Activated CD8-positive, alpha-beta memory T cell treated with anti-CD3 and anti-CD28 coated beads, Interleukin-2, amount 50 U/mL, for 48 hours (primary cell): ENCODE data around the gene IFNAR2.
A peak's percentile ranks its signal among the peaks of the same experiment; 100 is the strongest.

Experiments
- DNase-seq: peaks from one replicate; pipeline ENCODE4 v3.0.0-alpha.2; 2020

Gene IFNAR2

DNA sequence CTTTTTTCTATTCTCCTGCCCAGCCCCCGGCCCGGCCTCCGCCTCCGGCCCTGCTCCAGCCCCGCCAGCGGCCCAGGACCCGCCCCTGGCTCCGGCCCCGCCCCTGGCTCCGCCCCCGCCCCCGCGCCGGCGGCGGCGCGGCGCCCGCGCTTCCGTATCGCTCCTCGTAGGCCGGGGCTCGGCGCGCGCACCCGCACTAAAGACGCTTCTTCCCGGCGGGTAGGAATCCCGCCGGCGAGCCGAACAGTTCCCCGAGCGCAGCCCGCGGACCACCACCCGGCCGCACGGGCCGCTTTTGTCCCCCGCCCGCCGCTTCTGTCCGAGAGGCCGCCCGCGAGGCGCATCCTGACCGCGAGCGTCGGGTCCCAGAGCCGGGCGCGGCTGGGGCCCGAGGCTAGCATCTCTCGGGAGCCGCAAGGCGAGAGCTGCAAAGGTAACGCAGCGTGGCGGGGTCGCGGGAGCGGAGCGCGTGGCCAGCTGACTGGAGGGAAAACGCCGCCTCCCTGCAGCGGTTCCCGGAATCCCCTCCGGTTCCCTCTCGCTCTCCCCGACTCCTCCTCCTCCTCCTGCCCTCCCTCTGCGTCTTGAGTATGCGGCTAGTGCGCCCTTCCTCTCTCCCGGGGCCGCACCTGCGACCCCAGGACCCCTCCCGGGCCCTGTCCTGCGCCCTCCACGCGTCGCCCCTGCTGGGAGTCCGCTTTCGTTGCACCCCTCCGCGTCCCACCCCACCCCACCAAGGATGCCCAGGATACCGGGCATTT, at the start of gene IFNAR2:
IFNAR2 (plus strand) TSS at position 155 of the 761 bp plus-strand sequence. CDS start 11,985 bp downstream, outside the sequence.
- peak; percentile 90 for DNase-seq

DNA sequence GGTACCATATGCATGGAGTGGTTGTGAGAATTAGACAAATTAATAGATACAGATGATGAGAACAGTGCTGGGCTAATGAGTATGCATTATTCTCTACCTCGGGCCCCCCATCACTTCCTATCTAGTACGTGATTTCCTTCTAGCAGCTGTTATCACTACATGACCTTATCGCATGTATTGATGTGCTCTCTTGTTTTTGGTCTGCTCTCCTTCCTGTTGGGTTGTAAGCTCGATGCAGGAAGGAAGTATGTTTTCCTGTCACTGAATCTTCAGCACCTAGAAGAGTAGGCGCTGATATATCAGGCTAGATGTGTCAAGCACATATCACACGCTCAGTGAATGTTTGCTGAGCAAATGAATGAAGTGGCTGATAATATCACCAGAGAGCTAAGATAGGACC, 43.9 kb upstream of the IFNAR2 start:
- DNase-seq = no peak

DNA sequence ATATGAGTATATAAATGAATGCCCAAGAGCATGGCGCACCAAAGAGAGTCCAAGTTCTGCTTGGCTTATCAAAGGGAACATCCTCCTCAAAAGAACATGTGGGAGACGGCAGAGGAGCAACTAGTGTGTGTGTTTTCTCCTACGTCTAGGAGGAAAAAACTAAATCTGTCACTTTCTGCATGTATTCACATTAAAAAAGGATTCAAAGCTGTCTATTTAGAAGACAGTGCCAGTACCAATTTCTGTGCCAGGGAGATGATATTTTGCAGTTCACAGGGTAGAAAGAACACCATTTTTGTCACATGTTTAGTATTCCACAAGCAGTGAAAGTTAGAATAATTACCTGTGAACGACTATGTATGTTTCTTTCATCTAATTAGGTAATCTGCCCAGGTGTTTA, 42.5 kb upstream of the IFNAR2 start:
- no peak for DNase-seq

DNA sequence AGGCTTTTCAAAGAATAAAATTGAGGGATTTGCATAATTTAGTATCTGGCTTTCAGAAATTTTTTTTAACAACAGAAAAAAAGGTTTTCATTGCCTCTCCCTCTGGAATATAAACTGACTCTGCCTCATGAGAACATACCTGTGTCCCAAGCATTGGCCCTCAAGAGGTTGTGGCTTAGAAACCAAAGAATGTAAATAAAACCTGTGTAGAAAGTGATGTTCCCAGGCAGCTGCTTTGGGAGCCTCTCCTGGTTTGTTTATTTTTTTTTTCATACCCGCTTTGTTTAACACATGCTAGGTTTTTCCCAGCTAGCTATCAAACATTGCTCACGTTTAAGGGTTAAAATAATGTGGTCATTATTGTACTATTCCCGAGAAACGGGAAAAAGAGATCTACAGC, 40.5 kb upstream of the IFNAR2 start:
- no peak for DNase-seq

DNA sequence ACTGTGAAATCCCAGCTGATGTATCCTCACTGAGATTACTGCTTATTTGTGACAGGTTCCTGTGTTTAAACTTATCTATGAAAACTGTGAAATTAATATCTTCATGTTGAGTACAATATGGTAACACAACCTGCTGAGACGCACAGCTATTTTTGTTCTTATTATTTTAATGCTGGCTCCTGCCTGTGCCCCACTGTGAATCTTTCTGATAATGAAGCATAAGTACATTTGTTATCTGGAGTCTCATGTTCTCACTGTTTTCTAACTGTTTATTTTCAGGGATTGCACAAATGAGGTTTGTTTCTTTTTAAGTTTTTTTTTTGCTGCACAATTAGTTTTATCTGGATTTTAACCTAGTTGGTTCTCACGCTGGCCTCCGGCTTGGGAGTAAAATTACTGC, 39.9 kb upstream of the IFNAR2 start:
- no peak for DNase-seq

DNA sequence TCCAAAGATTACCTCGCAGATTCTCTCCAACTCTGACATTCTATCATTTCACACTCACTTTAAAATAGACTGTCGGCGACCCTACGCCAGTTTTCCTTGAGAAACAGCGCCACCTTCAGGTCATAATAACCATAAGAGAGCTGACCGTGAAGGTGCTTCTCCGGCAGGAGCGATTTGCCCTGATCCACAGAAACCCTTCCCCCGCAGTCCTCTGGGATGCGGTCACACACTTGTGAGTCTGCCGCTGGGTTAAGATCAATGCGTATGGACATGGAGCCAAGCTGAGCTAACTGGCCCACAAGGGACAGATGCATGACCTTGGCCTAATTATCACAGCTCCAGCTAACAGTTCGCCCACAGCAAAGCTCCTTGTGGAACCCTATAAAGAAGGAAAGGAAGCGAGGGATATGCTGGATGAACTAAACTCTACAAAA, 32.8 kb upstream of the IFNAR2 start:
- peak; percentile 71 for DNase-seq

DNA sequence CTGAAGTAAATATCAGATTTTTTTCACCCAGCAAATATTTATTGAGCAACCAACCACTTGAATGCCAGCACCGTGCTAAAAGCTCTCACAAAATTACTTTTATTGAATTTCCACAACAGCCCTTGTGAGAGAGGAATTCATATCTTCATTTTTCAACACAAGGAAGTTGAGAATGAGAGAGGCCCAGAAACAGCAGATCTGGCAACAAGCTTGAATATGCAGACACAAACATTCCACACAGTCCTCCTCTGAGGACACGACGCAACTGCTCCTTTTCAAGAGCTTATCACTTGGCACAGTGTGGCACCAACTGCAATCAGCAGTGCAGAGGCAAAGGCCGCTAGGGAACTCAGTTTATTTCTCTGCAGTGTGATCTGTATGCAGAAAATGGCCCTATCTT, 32.2 kb upstream of the IFNAR2 start:
- no peak for DNase-seq

DNA sequence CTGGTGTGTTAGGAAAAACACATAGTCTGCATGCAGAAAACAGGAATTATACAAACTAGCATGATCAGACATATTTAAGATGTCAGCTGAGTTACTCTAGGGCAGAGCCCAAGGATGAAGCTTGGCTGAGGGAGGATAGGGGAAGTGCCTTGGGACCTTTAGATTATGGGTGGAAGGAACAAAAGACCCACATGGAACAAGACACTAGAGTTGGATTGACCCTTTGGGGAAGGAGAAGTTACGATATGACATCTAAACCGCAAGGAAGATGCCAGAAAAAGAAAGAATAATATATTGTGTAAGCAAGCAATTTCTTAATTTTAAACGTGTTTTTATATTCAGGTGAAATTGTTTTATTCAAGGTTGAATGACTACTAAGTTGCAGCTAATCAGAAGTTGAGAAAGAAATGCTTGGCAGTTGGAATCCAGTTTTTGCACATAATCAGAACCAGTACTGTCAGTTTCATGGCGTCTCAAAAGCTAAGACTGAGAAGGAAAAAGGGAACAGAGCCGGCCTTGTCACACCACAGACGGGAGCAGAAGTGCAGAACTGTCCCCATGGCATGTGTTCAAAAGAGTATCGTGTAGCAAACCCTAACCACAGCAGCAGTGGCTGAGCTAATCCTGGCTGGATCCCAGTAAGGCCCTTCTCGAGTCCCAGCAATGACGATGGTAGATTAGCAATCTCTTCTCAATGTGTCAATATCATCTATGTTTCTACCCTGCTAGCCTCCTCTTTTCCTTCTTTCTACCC, 31.2 kb upstream of the IFNAR2 start:
- no peak for DNase-seq

DNA sequence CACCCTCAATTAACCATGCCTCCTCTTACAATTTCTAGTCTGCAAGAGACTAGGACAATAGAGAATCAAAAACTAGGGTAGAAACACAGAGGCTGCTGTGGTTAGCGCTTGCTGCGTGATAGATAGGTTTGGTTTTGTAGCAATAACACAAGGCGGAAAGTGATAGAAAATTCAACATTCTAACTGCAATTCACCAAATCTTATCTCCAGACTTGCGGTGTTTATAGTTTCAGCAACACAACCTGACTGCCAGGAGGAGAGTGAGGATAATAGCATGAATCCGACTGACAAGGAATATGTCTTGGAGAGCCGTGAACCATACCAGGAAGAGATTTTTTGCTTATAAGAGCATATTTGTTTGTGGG, 30.7 kb upstream of the IFNAR2 start:
- no peak for DNase-seq

DNA sequence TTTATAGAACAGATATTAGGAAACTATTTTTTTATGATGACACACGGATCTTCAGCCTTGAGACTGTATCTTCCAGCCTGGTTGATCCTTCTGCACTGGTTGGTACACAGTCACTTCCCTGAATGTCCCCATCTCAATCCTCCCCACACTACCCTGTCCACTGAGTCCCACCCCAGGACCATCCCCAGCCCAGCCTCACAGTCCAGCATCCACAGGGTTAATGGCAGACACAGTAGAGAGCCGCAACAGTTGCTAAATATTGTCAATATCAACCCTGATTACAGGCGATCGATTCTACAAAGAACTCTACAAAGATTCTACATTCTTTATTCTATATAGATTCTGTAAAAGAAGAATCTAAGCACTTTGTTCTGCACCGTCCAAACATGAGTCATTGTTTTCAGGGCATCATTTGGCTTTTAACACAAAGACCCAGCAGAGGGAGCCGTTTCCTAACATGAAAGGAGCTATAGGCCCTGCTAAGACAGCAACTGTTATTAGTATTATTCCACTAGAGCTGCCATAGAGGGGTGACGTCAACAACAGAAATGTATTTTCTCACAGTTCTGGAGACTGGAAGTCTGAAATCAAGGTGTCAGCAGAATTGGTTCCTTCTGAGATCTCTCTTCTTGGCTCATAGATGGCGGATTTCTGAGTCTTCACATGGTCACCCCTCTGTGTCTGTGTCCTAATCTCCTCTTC, 30.1 kb upstream of the IFNAR2 start:
- no peak for DNase-seq

DNA sequence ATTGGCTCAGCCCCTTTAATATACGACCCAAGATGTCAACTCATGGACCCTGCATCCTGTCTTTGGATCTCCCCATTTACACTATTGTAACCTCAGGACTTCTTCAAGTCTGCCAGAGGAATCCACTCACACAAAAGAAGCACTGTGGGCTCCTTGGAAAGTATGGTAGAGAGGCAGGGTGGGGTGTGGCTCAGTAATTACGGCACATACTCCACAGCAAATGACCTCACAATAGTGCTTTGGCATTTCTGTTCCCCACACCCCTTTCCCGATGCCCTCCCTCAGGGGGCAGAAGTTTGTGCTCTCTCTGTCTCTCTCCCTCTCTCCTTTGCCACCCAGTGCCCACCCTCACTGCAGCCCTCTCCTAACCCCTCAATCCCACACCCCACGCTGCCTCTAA, 27.8 kb upstream of the IFNAR2 start:
- DNase-seq = no peak

DNA sequence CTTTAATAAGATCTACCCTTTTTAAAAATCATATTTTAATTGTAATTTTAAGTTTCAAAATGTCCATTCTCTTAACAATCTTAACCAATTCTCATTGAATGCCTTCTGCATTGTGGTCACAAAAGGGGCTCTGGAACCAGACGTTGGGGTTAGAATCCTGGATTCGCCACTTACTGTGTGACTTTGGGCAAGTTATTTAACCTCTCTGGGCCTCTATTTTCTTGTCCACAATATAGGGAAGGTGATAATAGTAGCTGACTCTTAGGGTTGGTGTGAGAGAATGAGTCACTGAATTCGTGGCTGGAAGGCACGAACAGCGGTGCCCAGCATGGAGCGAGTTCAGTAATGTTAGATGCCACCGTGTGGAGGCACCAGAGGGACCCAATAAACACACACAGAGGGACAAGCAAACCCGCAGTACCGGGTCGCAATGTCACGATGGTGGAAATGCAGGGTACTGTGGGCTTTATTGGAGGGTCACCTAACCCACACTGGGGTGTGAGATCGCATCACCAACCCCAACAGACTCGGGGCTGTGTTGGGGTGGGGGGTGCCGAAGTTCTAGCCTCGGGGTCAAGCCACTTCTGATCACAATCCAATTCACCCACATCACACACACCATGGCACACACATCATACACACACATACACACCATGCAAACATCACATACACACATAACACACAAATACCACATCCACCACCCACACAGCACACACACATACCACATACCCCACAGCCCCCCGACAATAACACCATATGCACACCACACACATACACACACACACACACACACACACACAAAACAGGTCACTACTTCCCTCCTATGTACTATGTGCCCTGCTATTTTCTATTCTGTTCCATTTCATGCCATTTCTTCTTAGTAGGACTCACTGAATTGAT, 27.0 kb upstream of the IFNAR2 start:
- no peak for DNase-seq

DNA sequence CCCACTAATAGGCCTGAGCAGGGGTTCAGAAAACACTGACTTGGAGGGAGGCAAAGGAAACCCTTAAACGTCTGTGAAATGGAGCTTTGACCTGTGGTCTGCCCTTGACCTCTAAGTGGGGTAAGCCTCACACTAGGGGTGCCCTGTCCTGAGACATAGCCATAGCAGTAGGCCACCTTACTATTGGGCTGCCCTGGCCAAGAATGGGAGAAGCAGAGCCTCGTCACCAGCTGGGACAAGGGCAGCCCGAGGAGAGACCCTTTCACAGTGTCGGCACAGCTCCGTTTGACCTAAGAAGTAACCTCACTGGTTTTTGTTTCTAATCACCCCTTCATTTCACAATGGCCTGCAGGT, 26.4 kb upstream of the IFNAR2 start:
- no peak for DNase-seq

DNA sequence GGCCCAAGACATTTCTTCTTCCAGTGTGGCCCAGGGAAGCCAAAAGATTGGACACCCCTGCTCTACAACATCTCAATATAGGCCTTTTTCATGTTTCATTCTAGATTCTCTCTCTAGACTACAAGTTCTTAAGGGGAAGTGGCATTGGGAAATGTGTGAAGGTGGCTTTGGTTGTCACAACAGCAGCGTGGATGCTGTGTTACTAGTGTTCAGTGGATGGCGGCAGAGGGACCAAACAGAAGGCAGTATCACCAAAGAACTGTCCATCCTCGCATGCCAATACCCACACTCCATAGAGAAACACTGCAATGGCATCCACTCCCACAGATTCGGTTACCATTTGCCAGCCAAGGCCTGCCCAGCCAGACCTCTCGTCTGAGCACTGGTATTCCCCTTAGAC, 24.3 kb upstream of the IFNAR2 start:
- DNase-seq = no peak

DNA sequence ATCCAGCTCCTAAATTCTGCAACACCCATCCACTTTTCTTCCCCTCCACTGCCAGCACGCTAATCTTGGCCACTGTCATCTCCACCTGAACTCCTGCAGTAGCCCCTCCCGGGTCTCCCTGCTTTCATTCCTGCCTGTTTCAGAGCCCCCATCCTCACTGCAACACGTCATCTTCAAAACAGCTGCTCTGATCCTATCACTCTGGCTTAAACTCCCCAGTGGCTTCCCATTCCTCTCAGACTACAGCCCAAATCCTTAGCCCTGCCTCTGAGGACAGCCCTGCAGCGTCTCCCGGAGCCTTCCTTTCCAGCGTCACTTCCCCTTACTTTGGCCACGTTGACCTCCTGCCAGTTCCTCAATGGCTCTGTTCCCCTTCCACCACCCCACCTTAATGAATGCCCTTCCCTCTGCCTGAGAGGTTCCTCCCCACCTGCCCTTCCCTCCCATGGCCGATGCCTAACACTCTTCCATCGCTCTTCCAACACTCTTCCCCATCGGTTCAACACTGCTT, 22.9 kb upstream of the IFNAR2 start:
- no peak for DNase-seq

DNA sequence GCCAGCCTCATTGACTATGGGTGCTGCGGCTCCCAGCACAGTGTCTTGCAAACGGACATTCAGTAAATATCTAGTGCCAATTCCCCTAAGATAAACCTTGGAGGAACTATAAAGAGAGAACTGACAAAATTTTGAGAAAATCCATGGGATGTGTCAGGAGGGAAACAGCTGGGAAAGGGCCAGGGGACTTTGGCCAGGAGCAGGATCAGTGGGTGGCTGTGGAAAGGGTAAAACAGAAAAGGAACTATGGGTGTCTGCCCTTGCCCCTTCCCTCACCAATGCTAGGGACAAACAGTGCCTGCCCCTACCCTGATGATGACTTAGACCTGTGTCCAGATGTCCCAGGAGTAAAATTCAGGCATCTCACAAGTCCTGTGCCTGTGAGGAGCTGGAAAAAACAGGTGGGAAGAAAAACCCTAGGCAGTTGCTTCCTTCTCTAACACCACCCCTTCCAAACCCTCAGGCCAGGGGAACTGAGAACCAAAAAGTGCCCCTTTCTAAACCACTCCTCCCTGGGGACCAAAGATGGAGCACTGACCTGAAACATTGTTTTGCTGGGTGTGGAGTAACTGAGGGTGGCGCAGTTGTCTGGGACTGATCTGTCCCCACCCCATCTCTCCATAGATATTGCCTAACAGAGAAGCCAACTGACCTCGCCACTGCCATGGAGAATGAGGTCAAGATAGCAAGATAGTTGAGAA, 22.1 kb upstream of the IFNAR2 start:
- no peak for DNase-seq

DNA sequence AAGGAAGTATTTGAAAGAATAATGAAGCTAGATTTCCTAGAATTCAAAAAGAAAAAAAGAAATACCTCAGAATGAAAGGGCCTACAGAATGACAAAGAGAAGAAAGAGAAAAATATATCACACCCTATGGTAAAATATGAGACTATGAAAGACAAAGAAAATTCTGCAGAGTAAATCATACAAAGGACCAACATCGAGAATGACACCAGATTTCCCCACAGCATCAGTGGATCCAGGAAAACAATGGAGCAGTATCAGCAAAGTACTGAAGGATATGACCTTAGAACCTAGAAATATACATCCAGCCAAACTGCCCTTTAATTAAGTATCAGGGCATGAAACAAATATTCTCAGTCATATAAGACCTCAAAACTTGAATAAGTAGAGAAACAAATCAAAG, 21.2 kb upstream of the IFNAR2 start:
- no peak for DNase-seq

DNA sequence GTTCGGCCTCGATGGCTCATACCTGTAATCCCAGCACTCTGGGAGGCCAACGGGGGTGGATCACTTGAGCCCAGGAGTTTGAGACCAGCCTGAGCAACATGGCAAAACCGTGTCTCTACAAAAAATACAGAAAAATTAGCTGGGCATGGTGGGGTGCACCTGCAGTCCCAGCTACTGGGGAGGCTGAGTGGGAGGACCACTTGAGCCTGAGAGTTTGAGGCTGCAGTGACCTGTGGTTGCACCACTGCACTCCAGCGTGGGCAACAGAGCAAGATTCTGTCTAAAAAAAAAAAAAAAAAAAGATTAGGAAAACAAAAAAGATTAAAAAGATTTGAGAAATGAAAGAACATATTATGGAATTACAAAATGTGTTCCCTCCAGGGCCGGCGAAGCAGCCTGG, 18.4 kb upstream of the IFNAR2 start:
- DNase-seq = no peak

DNA sequence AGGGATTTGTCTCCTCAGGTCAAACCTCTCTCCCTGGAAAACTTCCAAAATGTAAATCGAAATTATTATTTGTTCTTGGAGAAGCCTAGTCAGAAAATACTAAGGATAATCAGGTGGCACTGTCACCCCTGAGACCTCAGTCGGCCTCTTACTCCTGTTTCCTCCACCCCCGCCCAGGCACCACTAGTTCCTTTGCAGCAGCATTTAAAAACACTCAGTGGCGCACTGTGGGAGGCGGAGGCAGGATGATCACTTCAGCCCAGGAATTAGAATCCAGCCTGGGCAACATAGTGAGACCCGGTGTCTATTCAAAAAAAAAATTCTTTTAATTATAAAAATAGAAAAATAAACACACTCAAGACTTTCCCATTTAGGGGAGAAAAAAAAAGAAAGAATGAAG, 18.0 kb upstream of the IFNAR2 start:
- DNase-seq = no peak

DNA sequence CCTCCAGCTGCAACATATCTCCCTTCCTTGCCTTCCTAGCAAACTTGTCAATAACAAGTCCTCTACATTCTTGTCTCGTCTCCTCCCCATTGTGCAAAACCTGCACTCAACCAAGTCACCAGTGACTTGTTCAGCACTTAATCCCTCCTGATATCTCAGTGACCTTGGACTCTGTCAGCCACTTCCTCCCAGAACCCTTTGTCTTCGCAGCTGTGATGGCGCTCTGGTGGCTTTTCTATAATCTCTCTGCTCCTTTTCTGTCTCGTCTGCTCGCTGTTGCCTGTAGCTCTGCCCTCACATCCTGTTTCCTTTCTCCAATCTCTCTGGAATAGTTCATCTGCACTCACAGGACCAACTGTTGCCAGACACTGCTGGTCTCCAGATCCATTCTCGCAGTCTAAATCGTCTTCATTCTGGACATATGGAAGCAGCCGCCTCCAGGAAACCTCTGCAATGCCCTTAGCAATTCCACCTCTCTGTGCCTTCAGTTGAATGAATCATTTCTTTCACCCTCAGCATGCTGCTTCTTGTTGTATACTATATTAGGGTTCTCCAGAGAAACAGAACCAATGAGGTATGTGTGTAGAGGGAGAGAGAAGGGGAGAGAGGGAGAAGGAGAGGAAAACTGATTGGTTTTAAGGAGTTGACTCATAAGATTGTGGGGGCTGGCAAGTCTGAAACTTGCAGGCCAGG, 17.4 kb upstream of the IFNAR2 start:
- no peak for DNase-seq

DNA sequence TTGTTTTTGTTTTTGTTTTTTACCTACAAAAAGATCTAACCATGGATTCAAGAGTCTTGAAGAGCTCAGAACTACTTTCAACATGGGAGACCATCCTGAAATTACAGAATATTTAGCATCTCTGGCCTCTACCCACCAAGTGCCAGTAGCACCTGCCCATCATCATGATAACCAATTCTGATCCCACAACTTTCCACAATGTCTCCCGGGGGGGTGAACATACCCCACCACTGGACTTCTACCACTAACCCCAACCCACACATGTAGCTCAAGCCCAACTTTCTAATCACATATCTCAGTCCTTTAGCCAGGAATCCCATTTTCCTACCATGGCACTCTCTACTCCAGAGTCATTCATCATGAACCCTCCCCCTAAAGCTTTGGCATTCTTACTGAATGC, 15.7 kb upstream of the IFNAR2 start:
- no peak for DNase-seq

DNA sequence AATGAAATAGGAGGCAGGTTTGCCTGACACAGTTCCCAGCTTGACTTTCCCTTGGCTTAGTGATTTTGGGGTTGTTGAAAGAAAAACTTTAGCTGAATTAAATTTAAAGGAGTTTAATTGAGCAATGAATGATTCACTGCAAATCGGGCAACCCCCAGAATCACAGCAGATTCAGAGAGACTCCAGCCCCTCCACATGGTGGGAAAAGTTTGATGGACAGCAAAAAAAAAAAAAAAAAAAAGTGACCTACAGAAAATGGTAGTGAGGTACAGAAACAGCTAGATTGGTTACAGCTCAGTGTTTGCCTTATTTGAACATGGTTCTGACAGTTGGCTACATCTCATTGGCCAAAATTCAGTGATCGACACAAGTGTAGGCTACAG, 12.6 kb upstream of the IFNAR2 start:
- DNase-seq = no peak
